ENCODE measurements around the gene CLDND1. TPM values are rescaled to one million over a fixed set of nuclear protein-coding genes. Genes with fewer than 3 reads are reported as not detected.

Gene CLDND1
- total RNA-seq, 2 experiments from 2014 or later = 70.7 to 80.4 TPM

DNA sequence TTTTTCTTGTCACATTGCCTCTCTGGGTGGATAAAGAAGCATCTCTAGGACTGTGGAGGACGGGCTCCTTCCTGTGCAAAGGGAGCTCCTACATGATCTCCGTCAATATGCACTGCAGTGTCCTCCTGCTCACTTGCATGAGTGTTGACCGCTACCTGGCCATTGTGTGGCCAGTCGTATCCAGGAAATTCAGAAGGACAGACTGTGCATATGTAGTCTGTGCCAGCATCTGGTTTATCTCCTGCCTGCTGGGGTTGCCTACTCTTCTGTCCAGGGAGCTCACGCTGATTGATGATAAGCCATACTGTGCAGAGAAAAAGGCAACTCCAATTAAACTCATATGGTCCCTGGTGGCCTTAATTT, 9.6 kb upstream of the CLDND1 start:
- TF ChIP-seq EZH2phosphoT487 (IDR thresholded peaks at IDR 0.05; ENCODE audit: borderline replicate concordance, low read depth, low read length) = no peak
- TF ChIP-seq, protein P1, sequence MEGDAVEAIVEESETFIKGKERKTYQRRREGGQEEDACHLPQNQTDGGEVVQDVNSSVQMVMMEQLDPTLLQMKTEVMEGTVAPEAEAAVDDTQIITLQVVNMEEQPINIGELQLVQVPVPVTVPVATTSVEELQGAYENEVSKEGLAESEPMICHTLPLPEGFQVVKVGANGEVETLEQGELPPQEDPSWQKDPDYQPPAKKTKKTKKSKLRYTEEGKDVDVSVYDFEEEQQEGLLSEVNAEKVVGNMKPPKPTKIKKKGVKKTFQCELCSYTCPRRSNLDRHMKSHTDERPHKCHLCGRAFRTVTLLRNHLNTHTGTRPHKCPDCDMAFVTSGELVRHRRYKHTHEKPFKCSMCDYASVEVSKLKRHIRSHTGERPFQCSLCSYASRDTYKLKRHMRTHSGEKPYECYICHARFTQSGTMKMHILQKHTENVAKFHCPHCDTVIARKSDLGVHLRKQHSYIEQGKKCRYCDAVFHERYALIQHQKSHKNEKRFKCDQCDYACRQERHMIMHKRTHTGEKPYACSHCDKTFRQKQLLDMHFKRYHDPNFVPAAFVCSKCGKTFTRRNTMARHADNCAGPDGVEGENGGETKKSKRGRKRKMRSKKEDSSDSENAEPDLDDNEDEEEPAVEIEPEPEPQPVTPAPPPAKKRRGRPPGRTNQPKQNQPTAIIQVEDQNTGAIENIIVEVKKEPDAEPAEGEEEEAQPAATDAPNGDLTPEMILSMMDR (conservative IDR thresholded peaks at IDR 0.05; ENCODE audit: low read length) = no peak
- peak; percentile 22 for DNase-seq (ENCODE audit: low spot score)
- no peaks in the 10 kb centered on the region for H3K9me2 ChIP-seq (ENCODE audit: insufficient read depth, low read length)
- peak overlapping the region; percentile 80 for H2AFZ ChIP-seq (ENCODE audit: low read length)
- peak overlapping the region; percentile 78 for H3K4me2 ChIP-seq (ENCODE audit: low read length)
- no peaks in the 10 kb centered on the region for H3K9me3 ChIP-seq (ENCODE audit: low read length)
- peaks cover 57% of the 10 kb centered on the region for H3K79me2 ChIP-seq (ENCODE audit: insufficient read depth, low read depth, low read length)
- peak overlapping the region; percentile 73 for H3K4me3 ChIP-seq (ENCODE audit: low read depth, low read length, poor library complexity, severe bottlenecking)
- ChIA-PET POLR2A (interaction anchor here (0.6 to 8.0 kb wide), 9 partner anchors 9 to 1802 kb away, joined by 3 to 296 read pairs (median 6); partner anchors contain the start of gene CLDND1), CTCF (ENCODE audit: unreplicated experiment) (interaction anchor here (1.3 to 1.4 kb wide), 2 partner anchors 9 to 10 kb away, joined by 5 to 7 read pairs; partner anchors contain the start of gene CLDND1)
- intact Hi-C loops (cut with micrococcal nuclease; ENCODE audit: unreplicated experiment) = no loop called here
- no peaks in the 10 kb centered on the region for H3K36me3 ChIP-seq (ENCODE audit: insufficient read depth, low read length)
- peaks cover 50% of the 10 kb centered on the region for H3K4me1 ChIP-seq (ENCODE audit: insufficient read depth, low read length, poor library complexity, severe bottlenecking)
- H3K27ac ChIP-seq (ENCODE audit: low read depth, low read length, poor library complexity, severe bottlenecking) = peak overlapping the region; percentile 77
- no peaks in the 10 kb centered on the region for H4K20me1 ChIP-seq (ENCODE audit: insufficient read depth, low read length)
- no TSS peak for BruUV-seq (replicated peaks)

DNA sequence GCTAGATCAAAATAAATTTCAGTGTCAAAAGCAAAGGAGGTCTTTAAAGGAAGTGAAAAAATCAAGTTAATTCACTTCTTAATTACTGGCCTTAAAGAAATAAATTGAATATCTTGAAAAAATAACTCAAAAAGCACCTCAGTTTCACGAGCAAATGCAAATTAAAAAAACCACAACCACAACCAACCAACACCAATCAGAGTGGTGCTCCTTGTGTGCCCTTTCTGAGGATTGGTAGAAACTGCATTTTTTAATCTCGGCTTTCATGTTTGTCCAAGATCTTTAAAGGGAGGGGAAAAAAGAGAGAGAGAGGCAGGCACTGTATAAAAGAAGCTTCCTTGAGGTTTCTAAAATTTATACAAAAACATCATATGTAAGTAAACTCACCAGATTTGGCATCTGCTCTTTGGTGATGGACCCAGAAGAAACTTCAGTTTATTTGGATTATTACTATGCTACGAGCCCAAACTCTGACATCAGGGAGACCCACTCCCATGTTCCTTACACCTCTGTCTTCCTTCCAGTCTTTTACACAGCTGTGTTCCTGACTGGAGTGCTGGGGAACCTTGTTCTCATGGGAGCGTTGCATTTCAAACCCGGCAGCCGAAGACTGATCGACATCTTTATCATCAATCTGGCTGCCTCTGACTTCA, 9.0 kb upstream of the CLDND1 start, which contains the start of gene GPR15:
GPR15 (plus strand) TSS at position 357 of the 653 bp plus-strand sequence; CDS start at position 413, 56 bp downstream.
- Histone ChIP-seq H4K20me1 (ENCODE audit: insufficient read depth, low read length) (no peaks in the 10 kb centered on the region), H3K27ac (ENCODE audit: low read depth, low read length, poor library complexity, severe bottlenecking) (peak within 1 kb of the TSS; percentile 77), H3K4me1 (ENCODE audit: insufficient read depth, low read length, poor library complexity, severe bottlenecking) (peaks cover 45% of the 10 kb centered on the region), H3K36me3 (ENCODE audit: insufficient read depth, low read length) (no peaks in the 10 kb centered on the region), H3K9me3 (ENCODE audit: low read length) (no peaks in the 10 kb centered on the region), H2AFZ (ENCODE audit: low read length) (peak within 1 kb of the TSS; percentile 80), H3K9me2 (ENCODE audit: insufficient read depth, low read length) (no peaks in the 10 kb centered on the region), H3K79me2 (ENCODE audit: insufficient read depth, low read depth, low read length) (peaks cover 52% of the 10 kb centered on the region), H3K4me2 (ENCODE audit: low read length) (peak within 1 kb of the TSS; percentile 78), H3K4me3 (ENCODE audit: low read depth, low read length, poor library complexity, severe bottlenecking) (peak within 1 kb of the TSS; percentile 73)
- intact Hi-C loops (cut with micrococcal nuclease; ENCODE audit: unreplicated experiment) = no loop called here
- POLR2A ChIA-PET = interaction anchor here (0.6 to 8.0 kb wide), 7 partner anchors 9 to 1802 kb away, joined by 3 to 296 read pairs (median 9); partner anchors contain the start of gene CLDND1
- CTCF ChIA-PET (ENCODE audit: unreplicated experiment) = interaction anchor here (1.4 kb wide), 1 partner anchor 9 kb away, joined by 7 read pairs; no protein-coding TSS in a partner anchor
- no peak for TF ChIP-seq EZH2phosphoT487 (IDR thresholded peaks at IDR 0.05; ENCODE audit: borderline replicate concordance, low read depth, low read length)
- TF ChIP-seq, protein P1 (conservative IDR thresholded peaks at IDR 0.05; ENCODE audit: low read length) = no peak
- BruUV-seq (replicated peaks) = no TSS peak
- peak; percentile 75 for DNase-seq (ENCODE audit: low spot score)

- H3K79me2 ChIP-seq (ENCODE audit: insufficient read depth, low read depth, low read length) = peaks cover 41% of the 10 kb centered on the region
- CTCF ChIA-PET (ENCODE audit: unreplicated experiment) = no interaction called here
- H2AFZ ChIP-seq (ENCODE audit: low read length) = peak overlapping the region; percentile 80; the same call in 1 of the 2 replicates
- H3K9me2 ChIP-seq (ENCODE audit: insufficient read depth, low read length) = no peaks in the 10 kb centered on the region
- H3K9me3 ChIP-seq (ENCODE audit: low read length) = no peaks in the 10 kb centered on the region
- H4K20me1 ChIP-seq (ENCODE audit: insufficient read depth, low read length) = no peaks in the 10 kb centered on the region
- DNase-seq (ENCODE audit: low spot score) = no peak
- H3K4me2 ChIP-seq (ENCODE audit: low read length) = peak overlapping the region; percentile 78
- peaks cover 41% of the 10 kb centered on the region for H3K4me1 ChIP-seq (ENCODE audit: insufficient read depth, low read length, poor library complexity, severe bottlenecking)
- no TSS peak for BruUV-seq (replicated peaks)
- peak overlapping the region; percentile 77 for H3K27ac ChIP-seq (ENCODE audit: low read depth, low read length, poor library complexity, severe bottlenecking)
- TF ChIP-seq, protein P1 (conservative IDR thresholded peaks at IDR 0.05; ENCODE audit: low read length) = no peak
- no peak for TF ChIP-seq EZH2phosphoT487 (IDR thresholded peaks at IDR 0.05; ENCODE audit: borderline replicate concordance, low read depth, low read length)
- POLR2A ChIA-PET = interaction anchor here (0.5 to 1.4 kb wide), 10 partner anchors 8 to 132 kb away, joined by 3 to 7 read pairs (median 3); partner anchors contain the start of gene CPOX
- intact Hi-C loops (cut with micrococcal nuclease; ENCODE audit: unreplicated experiment) = no loop called here
- H3K4me3 ChIP-seq (ENCODE audit: low read depth, low read length, poor library complexity, severe bottlenecking) = peak overlapping the region; percentile 73
- no peaks in the 10 kb centered on the region for H3K36me3 ChIP-seq (ENCODE audit: insufficient read depth, low read length)
These were observed 8.0 kb upstream of the CLDND1 start for GRCh38 chr3:98530676-98531075.
